Activated T-cell treated with anti-CD3 and anti-CD28 coated beads for 24 hours (primary cell): ENCODE results near the gene DGKI.

Experiments
- DNase-seq: peaks from one replicate; pipeline ENCODE4 v3.0.0-alpha.2; 2020; ENCODE audit warnings: low read depth

DGKI gene

GRCh38 chr7:137871170-137871915, 24.6 kb upstream of the DGKI start:
- DNase-seq, result no peak

DNA sequence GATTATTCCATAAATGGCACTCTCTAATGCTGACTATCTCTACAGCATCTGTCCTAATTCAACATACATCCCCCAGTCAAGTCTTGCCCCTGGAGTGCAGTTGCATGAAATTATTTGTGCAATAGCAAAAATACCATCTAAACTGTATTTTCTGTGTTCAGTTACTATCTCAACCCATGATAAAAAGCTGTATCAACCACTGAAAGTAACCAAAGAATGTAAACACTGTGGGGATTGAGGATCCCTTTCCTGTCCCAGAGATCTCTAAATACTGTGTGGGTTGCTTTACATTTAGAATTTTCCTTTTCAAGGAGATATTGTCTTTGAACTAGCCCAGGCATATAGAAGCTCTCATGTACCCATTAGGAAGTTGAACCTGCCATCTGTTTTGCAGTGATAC, 23.9 kb upstream of the DGKI start:
- DNase-seq, result no peak

DNA sequence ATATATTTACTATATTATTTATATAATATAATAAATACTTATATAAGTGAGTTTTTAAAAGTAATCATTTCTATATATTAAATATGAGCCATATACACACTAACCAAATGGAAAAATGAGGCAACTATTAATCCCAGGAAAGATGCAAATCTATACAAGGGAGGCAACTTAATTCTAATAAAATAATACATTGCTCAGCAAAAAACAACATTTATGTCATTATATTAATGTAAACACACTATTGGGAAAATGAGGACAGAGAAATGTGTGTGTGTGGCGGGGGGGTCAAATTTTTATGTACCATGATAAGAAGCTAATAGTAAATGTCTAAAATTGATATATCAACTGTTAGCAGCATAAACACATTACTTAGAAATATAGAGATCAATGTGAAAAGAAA, 23.3 kb upstream of the DGKI start:
- no peak for DNase-seq

DNA sequence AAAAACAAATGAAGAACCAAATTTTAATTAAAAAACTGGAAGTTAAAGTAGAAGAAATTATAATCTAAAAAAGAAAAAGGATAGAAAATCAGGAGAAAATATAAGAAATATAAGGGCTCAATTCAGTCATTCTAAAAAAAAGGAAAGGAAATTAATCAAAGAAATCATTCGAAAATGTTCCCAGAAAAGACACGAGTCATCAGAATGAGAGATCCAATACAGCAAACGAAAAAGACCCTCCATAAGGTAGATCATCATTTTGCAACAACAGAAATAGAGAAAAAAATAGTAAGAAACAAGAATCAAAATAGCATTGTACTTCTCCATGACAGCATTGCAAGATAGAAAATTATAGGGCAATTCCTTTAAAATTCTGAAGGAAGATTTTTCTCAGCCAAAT, 22.5 kb upstream of the DGKI start:
- no peak for DNase-seq

DNA sequence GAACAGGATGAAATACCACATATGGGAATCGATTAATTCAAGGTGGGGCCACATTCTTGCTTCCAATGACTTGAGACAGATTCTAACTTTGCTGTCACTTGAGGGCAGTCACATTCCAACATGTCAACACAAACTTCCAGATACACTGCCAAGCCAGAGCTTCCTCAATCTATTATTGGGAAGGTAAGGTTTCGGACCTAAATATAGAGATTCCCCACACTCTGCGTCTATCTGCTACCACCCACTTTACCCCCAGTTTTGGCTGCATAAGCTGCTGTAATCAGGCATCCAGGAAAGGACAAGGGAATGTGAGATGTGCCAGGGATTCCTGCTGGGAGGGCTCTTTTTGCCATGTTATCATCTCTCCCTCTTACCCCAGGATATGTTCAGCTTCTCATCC, 20.5 kb upstream of the DGKI start:
- no peak for DNase-seq

DNA sequence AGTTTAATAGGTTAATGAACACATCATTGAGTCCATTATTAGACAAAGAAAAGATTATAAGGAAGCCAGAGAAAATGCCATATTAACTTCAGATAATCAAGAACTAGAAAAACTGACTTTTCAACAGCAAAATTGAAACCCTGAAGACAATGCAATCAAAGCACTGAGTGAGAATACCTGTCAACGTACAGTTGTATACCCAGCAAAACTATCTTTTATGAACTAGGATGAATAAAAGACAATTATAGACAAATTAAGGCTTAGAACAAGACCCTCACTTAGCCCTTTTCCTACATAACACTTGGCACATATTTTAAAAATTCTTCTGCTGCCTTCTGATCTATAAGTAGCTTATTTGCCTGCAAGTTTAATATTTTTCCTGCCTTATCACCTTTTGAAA, 19.0 kb upstream of the DGKI start:
- DNase-seq, result no peak

DNA sequence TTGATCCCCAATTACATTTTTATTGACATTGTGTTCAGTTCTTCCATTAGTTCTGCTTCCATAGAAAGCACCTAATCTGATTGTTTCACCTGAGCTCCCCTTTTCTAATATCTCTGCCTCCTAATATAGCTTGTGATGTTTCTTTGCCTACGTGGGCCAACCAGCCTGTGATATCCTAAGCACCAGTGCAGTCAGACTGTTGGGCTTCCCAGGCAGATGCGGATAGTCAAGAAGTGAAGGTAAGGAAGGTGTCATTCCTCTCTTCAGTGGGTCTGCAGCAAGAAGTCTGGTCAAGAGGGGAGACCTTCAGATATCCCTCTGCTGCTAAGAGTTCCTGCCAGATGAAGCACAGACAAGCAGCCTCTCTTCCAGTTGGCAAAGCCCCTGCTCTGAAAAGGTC, 16.2 kb upstream of the DGKI start:
- no peak for DNase-seq

DNA sequence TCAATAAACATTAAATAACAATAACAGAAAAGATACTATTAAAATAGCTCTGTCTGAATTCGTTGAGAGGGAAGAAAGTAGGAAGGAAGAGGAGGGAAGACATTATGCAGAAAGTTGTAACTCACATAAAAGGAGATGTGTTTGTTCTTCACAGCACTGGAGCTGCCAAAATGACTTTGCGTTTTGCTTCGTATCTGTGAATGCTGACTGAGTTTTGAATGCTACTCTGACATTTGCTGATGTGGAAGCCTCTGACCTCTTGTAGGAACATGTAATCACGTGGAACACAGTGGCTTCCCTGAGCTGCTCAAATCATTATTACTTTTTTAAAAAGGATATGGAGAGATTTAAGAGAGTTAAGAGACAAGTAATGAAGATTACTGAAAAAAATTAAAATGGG, 15.6 kb upstream of the DGKI start:
- DNase-seq, result no peak

- no peak for DNase-seq
Observed at GRCh38 chr7:137860542-137860941, 13.8 kb upstream of the DGKI start.

- DNase-seq, result no peak
Observed at GRCh38 chr7:137853053-137853452, 6.3 kb upstream of the DGKI start.

DNA sequence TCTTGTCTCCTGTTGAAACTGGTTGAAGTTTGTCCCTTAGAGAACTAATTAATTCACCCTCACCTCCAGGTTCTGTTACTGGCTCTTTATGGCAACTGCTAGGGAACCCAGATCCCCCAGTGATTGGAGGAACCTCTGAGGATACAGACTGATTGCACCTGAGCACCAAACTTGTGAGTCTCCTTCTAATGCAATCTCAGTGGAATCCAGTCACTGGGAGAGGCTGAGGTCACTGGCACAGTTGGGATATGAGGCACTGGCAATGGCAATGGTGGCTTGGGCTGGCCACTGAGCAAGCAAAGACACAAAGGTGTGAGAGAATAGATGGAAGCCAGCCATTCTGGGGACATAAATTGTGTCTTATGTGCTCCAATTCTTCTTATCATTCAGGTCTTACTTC, 5.3 kb upstream of the DGKI start:
- DNase-seq, result no peak

GRCh38 chr7:137850972-137851945, 4.5 kb upstream of the DGKI start:
- DNase-seq, result no peak

DNA sequence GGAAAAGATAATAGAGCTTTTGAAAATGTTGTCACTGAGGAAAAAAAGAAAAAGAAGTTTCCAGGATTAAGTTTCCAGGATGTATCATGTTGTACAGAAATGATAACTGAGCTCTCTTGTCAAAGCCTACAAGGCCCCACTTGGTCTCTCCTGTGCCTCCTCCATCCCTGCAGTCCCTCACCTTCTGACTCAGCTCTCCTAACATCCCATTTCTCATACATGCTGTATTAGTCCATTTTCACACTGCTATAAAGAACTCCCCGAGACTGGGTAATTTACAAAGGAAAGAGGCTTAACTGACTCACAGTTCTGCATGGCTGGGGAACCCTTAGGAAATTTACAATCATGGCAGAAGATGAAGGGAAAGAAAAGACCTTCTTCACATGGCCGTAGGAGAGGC, 3.8 kb upstream of the DGKI start:
- no peak for DNase-seq

DNA sequence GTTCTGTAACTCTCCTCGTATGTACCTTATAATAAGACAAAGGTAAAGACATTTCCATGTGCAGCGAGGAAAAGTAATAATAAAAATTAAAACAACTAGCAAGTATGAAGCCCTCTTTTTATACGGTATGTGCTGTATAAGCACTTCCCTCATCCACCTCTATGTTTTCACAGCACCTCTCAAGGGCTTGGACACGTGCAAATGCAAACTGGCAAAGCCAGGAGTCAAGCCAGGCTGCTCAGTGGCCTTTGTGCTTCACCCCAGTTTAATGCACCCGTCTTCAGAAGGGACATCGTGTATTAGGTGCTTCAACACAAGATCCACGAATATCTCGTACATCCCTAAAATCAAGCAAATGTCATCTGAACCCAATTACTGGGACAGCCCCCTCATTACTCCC, 1.3 kb upstream of the DGKI start:
- no peak for DNase-seq

- DNase-seq, result no peak
Observed at GRCh38 chr7:137847568-137848050, 835 bp upstream of the DGKI start.

- no peak for DNase-seq
Observed at GRCh38 chr7:137846549-137846826, 286 bp downstream of the DGKI start.

- DNase-seq, result no peak
Observed at GRCh38 chr7:137844677-137845425, 1.9 kb downstream of the DGKI start.

DNA sequence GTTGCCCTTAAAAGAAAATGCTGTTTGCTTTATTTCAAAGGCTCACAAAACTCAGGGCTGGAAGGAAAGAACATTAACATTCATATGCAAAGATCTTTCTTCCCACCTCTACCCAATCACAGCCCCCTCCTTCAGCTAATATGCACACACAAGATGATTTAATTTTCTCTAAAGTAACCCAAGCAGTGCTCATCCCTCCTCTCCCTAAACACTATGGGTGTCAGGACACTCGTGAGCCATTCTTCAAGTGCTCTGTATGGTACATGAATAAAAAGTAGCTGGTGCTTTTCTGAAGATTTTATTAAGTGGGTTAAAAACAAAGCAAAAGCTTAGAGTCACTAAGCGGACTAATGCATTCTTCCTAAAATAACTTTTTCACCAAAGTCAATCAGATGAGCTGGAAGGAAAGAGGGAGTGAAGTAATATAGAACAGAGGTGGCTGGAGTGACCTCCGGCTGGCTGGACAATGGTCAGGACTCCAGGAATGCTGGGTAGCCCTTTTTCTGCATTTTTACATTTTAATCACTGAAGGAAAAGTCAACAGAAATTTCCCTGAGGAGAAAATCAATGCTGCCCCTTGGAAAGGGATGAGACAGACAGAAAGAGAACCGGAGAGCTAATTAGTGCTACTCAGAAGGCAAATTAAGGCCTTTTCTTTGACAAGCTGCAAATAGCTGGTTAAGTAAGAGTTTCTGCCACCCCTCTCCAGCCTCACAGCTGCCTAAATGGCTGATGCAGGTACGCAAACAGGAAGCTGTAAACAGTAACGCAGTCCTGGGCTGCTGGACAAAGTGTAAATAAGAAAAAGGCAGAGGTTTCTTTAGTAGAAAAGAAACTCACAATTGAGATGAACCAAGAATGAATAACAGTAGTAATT, 6.6 kb downstream of the DGKI start:
- DNase-seq, result no peak

DNA sequence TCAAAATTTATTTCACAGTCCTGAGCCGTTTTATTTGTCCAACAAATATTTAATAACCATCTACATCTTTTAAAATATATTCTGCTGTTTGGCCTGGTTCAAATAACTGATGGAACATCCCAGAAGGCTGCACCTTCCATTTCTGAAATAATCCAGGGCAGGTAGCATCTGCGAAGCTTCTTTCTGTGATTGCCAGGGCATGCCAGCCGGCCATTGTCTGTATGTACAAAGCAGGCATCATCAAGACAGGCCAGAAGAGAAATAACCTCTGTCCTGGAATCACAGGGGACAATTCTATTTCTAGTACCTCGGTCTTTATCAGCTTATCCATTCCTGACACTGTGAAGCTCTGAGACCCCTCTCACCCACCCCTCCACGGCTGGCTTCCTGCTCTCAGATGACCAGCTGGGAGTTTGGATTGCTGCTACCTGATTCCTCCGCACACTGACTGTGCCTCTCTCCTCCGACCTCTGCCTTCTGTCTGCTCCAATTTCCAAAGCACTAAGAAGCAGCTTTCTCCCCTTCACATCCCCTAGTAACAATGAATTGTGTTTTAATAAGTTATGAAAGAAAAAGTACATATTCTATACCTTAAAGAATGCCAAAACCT, 8.0 kb downstream of the DGKI start:
- DNase-seq, result no peak

DNA sequence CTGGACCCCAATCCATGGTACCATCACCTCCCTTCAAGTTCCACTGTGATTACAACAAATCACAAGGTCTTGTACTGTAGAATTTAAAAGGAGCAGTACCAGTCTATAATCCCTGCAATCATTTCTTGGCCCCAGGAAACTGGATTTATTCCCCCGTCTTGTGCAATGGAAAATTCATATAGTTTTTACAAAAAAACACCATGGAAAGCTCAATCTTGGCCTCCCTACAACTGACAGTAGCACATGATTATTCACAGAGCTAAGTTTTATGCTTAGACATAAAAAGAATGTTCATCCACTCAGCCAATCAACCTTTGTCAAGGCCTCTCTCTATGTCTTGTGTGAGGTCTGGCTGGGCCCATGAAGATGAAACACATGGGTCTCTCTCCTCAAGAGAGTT, 10.2 kb downstream of the DGKI start:
- DNase-seq, result no peak

DNA sequence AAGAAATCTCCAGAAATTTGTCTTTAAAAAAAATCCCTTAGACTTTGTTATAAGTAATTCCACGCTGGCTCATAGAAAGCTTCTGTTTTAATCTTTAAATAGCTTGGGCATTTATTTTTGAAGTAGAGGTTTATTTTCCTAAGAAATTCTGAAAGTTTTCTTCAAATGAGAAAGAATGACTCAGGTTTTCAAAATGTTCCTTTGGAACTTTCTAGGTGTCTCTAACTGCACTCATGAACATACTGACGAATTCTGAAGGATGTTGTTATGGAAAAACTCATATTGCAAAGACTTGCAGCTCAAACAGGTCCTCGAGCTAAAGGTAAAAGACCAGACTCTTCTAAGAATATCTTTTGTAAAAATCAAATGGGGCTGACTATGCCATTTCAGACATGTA, 10.7 kb downstream of the DGKI start:
- no peak for DNase-seq
